ENCODE results near the gene PNPO. TPM values are rescaled to one million over a fixed set of nuclear protein-coding genes. Genes with fewer than 3 reads are reported as not detected.

PNPO gene
- total RNA-seq, 2 experiments from 2014 or later, result 14.7 to 33.8 TPM

GRCh38 chr17:47955497-47956461 is 14.4 kb downstream of the PNPO start:
- CTCF ChIA-PET (ENCODE audit: unreplicated experiment), result interaction anchor here (1.0 kb wide), 1 partner anchor 14 kb away, joined by 3 read pairs; no protein-coding TSS in a partner anchor
- H3K9me3 ChIP-seq (ENCODE audit: low read length), result no peaks in the 10 kb centered on the region
- no peak overlapping the region for H2AFZ ChIP-seq (ENCODE audit: low read length)
- H3K4me3 ChIP-seq (ENCODE audit: low read depth, low read length, poor library complexity, severe bottlenecking), result no peak overlapping the region
- no peaks in the 10 kb centered on the region for H3K4me1 ChIP-seq (ENCODE audit: insufficient read depth, low read length, poor library complexity, severe bottlenecking)
- TF ChIP-seq CTCF (conservative IDR thresholded peaks at IDR 0.05; ENCODE audit: low read length), result no peak
- TF ChIP-seq EZH2phosphoT487 (IDR thresholded peaks at IDR 0.05; ENCODE audit: borderline replicate concordance, low read depth, low read length), result no peak
- BruUV-seq (replicated peaks), result no TSS peak
- H4K20me1 ChIP-seq (ENCODE audit: insufficient read depth, low read length), result no peaks in the 10 kb centered on the region
- no peaks in the 10 kb centered on the region for H3K36me3 ChIP-seq (ENCODE audit: insufficient read depth, low read length)
- H3K79me2 ChIP-seq (ENCODE audit: insufficient read depth, low read depth, low read length), result no peaks in the 10 kb centered on the region
- no peak overlapping the region for H3K4me2 ChIP-seq (ENCODE audit: low read length)
- POLR2A ChIA-PET, result no interaction called here
- no peak overlapping the region for H3K27ac ChIP-seq (ENCODE audit: low read depth, low read length, poor library complexity, severe bottlenecking)
- DNase-seq (ENCODE audit: low spot score), result no peak
- intact Hi-C loops (cut with micrococcal nuclease; ENCODE audit: unreplicated experiment), result no loop called here
- no peaks in the 10 kb centered on the region for H3K9me2 ChIP-seq (ENCODE audit: insufficient read depth, low read length)

GRCh38 chr17:47956791-47957590 is 15.6 kb downstream of the PNPO start:
- H2AFZ ChIP-seq (ENCODE audit: low read length), result no peak overlapping the region
- H3K9me2 ChIP-seq (ENCODE audit: insufficient read depth, low read length), result no peaks in the 10 kb centered on the region
- no TSS peak for BruUV-seq (replicated peaks)
- H3K79me2 ChIP-seq (ENCODE audit: insufficient read depth, low read depth, low read length), result no peaks in the 10 kb centered on the region
- no peak overlapping the region for H3K4me3 ChIP-seq (ENCODE audit: low read depth, low read length, poor library complexity, severe bottlenecking)
- POLR2A ChIA-PET, result no interaction called here
- DNase-seq (ENCODE audit: low spot score), result no peak
- no peaks in the 10 kb centered on the region for H3K4me1 ChIP-seq (ENCODE audit: insufficient read depth, low read length, poor library complexity, severe bottlenecking)
- no peaks in the 10 kb centered on the region for H3K36me3 ChIP-seq (ENCODE audit: insufficient read depth, low read length)
- H3K9me3 ChIP-seq (ENCODE audit: low read length), result no peaks in the 10 kb centered on the region
- TF ChIP-seq CTCF (conservative IDR thresholded peaks at IDR 0.05; ENCODE audit: low read length) (no peak), EZH2phosphoT487 (IDR thresholded peaks at IDR 0.05; ENCODE audit: borderline replicate concordance, low read depth, low read length) (no peak)
- intact Hi-C loops (cut with micrococcal nuclease; ENCODE audit: unreplicated experiment), result no loop called here
- CTCF ChIA-PET (ENCODE audit: unreplicated experiment), result interaction anchor here (0.6 kb wide), 1 partner anchor 14 kb away, joined by 6 read pairs; the partner anchor contains the start of gene CDK5RAP3
- H4K20me1 ChIP-seq (ENCODE audit: insufficient read depth, low read length), result no peaks in the 10 kb centered on the region
- H3K27ac ChIP-seq (ENCODE audit: low read depth, low read length, poor library complexity, severe bottlenecking), result no peak overlapping the region
- no peak overlapping the region for H3K4me2 ChIP-seq (ENCODE audit: low read length)

Measured in OCI-LY7 (cell line).